Measurements from ENCODE around the gene MDM2.
A peak's percentile ranks its signal among the peaks of the same experiment; 100 is the strongest.
"Not testable (repeated sequence)": the region's sequence is repeated elsewhere in the genome, so short reads cannot be mapped to it uniquely, and the experiment has no call there.

MDM2 gene

DNA sequence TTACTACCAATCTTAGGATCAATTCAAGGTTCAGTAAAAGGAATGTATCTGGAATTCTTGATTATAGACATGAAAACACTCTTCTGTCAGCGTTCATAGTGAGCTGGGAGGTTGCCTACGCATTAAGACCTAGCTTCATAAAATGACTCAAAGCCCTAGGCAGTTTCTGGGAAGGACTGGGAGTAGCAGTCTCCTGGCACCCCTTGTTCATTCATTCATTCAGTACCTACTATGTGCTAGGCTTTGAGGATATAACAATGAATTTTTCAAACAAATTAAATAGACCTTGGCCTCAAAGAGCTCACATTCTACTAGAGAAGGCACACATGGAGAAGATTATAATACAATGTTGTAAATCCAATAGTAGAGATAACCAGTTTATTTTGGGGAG, 46.1 kb downstream of the MDM2 start:
- no peak for DNase-seq

- DNase-seq = no peak
These were observed 46.6 kb downstream of the MDM2 start for GRCh38 chr12:68854554-68854953.

GRCh38 chr12:68855111-68855510, 47.1 kb downstream of the MDM2 start:
- no peak for DNase-seq

- no peak for DNase-seq
These were observed 47.8 kb downstream of the MDM2 start for GRCh38 chr12:68855771-68856170.

DNA sequence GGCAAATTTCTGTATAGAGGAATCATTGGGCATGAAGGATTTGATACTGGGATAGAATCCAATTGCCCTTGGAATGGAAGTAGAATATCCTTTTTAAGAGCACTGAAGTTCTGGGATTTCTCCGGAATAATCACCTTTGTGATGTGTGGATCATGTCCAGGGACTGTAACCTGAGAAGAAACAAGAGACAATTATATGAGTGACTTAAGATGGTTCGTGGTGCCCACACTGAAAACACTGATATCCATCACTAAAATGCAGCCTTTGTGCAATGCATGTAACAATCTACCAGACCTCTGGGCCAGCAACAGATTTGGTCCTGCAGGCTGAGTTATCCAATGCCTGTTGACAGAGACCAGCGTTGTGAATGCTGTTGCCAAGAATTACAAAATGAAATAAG, 48.5 kb downstream of the MDM2 start:
- peak; percentile 79 for DNase-seq

- no peak for DNase-seq
These were observed 53.9 kb downstream of the MDM2 start for GRCh38 chr12:68861890-68862289.

GRCh38 chr12:68863109-68863770, 55.3 kb downstream of the MDM2 start:
- peak; percentile 35 for DNase-seq

- not testable (repeated sequence) for DNase-seq
These were observed 56.0 kb downstream of the MDM2 start for GRCh38 chr12:68863886-68864454.

GRCh38 chr12:68864604-68865003, 56.6 kb downstream of the MDM2 start:
- no peak for DNase-seq

GRCh38 chr12:68865399-68866164, 57.6 kb downstream of the MDM2 start:
- no peak for DNase-seq

DNA sequence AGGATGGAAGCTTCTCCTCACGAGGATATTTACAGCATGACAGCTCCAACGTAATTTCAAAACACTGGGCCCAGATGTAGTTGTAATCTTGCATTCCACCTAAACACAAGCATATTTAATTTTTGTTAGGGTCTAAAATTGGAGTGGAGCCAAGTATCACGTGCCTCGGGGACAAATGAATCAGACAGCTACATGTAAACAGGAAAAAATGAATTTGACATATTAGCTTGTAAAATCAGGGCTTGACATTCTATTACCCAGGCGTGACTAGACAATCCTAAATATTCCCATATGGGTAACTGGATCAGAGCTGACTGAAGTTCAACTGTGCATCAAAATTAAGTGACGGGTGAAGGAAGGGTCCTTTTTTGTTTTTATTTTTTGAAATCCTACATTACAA, 59.0 kb downstream of the MDM2 start:
- no peak for DNase-seq

- no peak for DNase-seq
These were observed 59.6 kb downstream of the MDM2 start for GRCh38 chr12:68867606-68868005.

GRCh38 chr12:68868043-68868790, 60.2 kb downstream of the MDM2 start:
- DNase-seq = no peak

- DNase-seq = no peak
These were observed 62.0 kb downstream of the MDM2 start for GRCh38 chr12:68870011-68870410.

GRCh38 chr12:68870443-68870842, 62.5 kb downstream of the MDM2 start:
- no peak for DNase-seq

DNA sequence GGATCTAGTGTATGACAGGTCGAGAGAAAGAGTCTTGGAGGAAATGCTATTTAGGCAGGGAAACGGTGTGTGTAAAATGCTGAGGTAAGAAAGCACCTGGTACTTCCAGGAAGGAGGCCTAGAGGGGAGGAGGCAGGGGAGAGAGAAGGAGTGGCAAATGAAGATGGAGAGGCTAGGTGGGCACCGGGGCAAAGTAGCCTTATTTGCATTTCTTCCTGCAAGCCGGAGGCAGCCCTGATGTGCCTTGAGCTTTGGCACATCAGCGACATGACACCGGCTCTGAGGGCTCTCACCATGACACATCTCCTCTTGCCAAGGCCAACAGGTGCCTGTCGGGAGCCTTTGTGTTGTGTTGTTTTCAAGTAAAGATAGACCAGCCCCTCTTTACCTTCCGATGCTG, 63.4 kb downstream of the MDM2 start:
- no peak for DNase-seq

DNA sequence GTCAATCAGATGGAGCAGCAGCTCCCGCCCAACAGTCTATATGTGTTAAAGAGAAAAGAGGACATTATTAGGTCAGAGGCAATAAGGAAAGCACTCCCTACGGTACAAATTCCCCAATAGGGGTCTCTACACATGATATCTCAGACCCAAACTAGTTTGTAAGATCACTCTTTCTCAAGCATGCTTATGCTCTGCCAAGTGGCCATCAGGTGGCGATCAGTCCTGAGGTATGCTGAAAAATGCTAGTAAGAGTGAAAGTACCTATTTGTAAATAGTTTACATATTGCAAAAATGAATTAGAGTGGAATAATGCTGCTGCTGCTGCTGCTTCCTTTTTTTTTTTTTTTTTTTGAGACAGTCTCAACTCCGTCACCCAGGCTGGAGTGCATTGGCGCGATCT, 63.9 kb downstream of the MDM2 start:
- no peak for DNase-seq

DNA sequence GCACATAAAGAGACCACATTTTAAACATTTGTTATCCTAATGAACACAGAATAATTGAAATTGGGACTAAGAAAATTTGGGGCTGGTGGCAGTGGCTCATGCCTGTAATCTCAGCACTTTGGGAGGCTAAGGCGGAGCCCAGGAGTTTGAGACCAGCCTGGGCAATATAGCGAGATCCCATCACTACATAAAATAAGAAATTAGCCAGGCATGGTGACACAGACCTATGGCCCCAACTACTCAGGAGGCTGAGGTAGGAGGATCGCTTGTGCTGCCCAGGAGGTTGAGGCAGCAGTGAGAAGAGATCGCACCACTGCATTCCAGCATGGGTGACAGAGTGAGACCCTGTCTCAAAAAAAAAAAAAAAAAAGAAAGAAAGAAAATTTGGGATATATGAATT, 65.3 kb downstream of the MDM2 start:
- no peak for DNase-seq

- no peak for DNase-seq
These were observed 68.5 kb downstream of the MDM2 start for GRCh38 chr12:68876461-68876860.

DNA sequence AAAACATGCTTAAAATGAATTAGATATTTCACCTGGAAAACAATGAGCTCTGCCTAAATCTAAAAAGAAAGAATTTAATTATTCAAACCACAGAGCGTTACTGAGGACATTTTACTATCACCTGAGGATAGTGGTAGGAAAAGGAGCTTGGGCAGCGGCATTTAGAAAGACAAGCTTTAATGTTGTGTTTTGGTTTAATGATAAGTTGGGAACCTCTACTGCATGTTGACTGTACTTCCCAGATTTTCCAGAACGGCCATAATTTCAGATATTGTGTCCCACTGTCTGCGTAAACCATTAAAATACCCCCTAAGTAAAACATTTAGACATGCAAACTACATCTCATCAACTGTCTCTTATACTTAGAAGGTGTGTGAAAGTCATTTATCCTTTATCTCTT, 69.6 kb downstream of the MDM2 start:
- no peak for DNase-seq

DNA sequence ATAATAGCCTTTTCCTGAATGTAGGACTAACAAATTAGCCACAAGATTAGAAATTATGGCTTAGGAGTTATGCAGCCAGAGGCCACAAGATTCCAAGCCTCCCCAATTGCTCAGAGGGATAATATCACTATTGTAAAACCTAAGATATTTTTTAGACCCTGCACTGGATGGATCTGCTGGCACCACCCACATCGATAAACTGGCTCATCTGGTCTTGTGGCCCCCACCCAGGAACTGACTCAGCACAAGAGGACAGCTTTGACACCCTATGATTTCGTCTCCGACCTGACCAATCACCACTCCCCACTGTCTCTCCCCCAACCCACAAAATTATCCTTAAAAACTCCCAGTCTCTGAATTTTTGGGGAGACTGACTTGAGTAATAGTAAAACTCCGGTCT, 70.3 kb downstream of the MDM2 start:
- DNase-seq = no peak

DNA sequence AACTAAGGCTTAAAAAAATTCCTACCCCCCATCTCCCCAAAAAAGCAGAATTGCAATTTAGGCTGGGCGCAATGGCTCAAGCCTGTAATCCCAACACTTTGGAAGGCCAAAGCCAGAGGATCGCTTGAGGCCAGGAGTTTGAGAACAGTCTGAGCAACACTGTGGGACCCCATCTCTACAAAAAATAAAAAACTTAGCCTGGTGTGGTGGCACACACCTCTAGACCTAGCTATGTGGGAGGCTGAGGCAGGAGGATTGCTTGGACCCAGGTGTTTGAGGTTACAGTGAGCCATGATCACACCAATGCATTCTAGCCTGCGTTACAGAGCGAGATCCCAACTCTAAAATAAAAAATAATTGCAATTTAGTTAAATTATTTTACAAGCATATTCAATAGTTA, 70.9 kb downstream of the MDM2 start:
- DNase-seq = no peak

- DNase-seq = no peak
These were observed 72.8 kb downstream of the MDM2 start for GRCh38 chr12:68880660-68881325.

All from DMS 273 treated with DMSO at 0.1 percent for 48 hours (cell line).